Thyroid gland (tissue), 4 donors: ENCODE data around the gene SEMG1. TPM values are rescaled to one million over a fixed set of nuclear protein-coding genes. Genes with fewer than 3 reads are reported as not detected.

ENCODE experiments used
- DNase-seq, 2 donors: peaks; one replicate each; pipeline ENCODE4 v3.0.0-alpha.2; 2019
- H3K27ac ChIP-seq, 3 donors: fragments of 200-600 bp; sonication (generic); 1 replicate in 2 of 3; 2 replicates in 1 of 3; pipeline ENCODE4 v1.5.1; 2016 to 2019; ENCODE audit warnings: mild to moderate bottlenecking in 1 of 3, moderate library complexity in 1 of 3
- H3K27me3 ChIP-seq: fragments of 200-600 bp; sonication (generic); one replicate; pipeline ENCODE4 v1.5.1; 2019
- H3K36me3 ChIP-seq, 2 donors: fragments of 200-600 bp; sonication (generic); one replicate each; pipeline ENCODE4 v1.5.1; 2016 to 2019
- H3K4me1 ChIP-seq, 2 donors: fragments of 200-600 bp; sonication (generic); one replicate each; pipeline ENCODE4 v1.5.1; 2017 to 2019
- H3K4me3 ChIP-seq, 3 donors: fragments of 200-600 bp; sonication (generic); replicated peaks in 1 of 3; 1 replicate in 2 of 3; 2 replicates in 1 of 3; pipeline ENCODE4 v1.5.1; 2016; ENCODE audit warnings: mild to moderate bottlenecking in 1 of 3
- H3K9me3 ChIP-seq: fragments of 200-600 bp; sonication (generic); one replicate; pipeline ENCODE4 v1.5.1; 2017
- CTCF ChIP-seq, 6 experiments: fragments of 200-600 bp in 3 of 6; fragments of 450-650 bp in 3 of 6; sonication (generic) in 3 of 6; IDR thresholded peaks; one replicate each; pipeline ENCODE4 v1.5.1; 2016 to 2019; ENCODE audit warnings: antibody characterized with exemption in 6 of 6, mild to moderate bottlenecking in 2 of 6, inconsistent platforms in 1 of 6, moderate library complexity in 1 of 6
- POLR2A ChIP-seq, 2 donors: fragments of 450-650 bp; IDR thresholded peaks; one replicate each; pipeline ENCODE4 v1.6.1; 2017; ENCODE audit warnings: antibody characterized with exemption in 2 of 2, mild to moderate bottlenecking in 2 of 2, moderate library complexity in 1 of 2
- WGBS, 2 donors: methylation state at CpG; one replicate each; pipeline ENCODE4 v1.1.5; 2017; 5-methylcytosine and 5-hydroxymethylcytosine counted together
- intact Hi-C: fragments of 100-400 bp; cut with DNase I; formaldehyde crosslinking; loops from one replicate; pipeline ENCODE4 v1.15.1; 2023
- total RNA-seq, 4 donors: library from RNA; depleted of rRNA; stranded (reverse); fragments of >200 nt; gene quantifications; one replicate each; pipeline ENCODE4 v1.2.3, GENCODE V29; 2016

SEMG1 gene
- total RNA-seq, 4 donors from 2014 or later: not detected

GRCh38 chr20:45230631-45231030 is 23.8 kb downstream of the SEMG1 start:
- 68 to 78% methylated on average over 9 of the region's 9 CpGs for WGBS, 2 donors
- H3K36me3 ChIP-seq: no peaks in the 10 kb centered on the region
- H3K27me3 ChIP-seq: no peaks in the 10 kb centered on the region
- intact Hi-C loops: no loop called here
- no peaks in the 10 kb centered on the region for H3K4me1 ChIP-seq
- H3K9me3 ChIP-seq: no peaks in the 10 kb centered on the region
- no peak overlapping the region for H3K27ac ChIP-seq
- no peak overlapping the region for H3K4me3 ChIP-seq
- no peak for TF ChIP-seq CTCF (IDR thresholded peaks at IDR 0.05)
- no peak for TF ChIP-seq POLR2A (IDR thresholded peaks at IDR 0.05)
- no peak for DNase-seq

GRCh38 chr20:45235995-45236394 is 29.2 kb downstream of the SEMG1 start:
- TF ChIP-seq CTCF (IDR thresholded peaks at IDR 0.05) (peak in 1 of 6 experiments; percentile 18), POLR2A (IDR thresholded peaks at IDR 0.05) (no peak)
- WGBS, 2 donors: 70 to 89% methylated on average over 3 to 4 of the region's 4 CpGs
- H3K27ac ChIP-seq: no peak overlapping the region
- intact Hi-C loops: no loop called here
- H3K4me3 ChIP-seq: no peak overlapping the region
- H3K4me1 ChIP-seq: no peaks in the 10 kb centered on the region
- no peak for DNase-seq
- no peaks in the 10 kb centered on the region for H3K27me3 ChIP-seq
- no peaks in the 10 kb centered on the region for H3K36me3 ChIP-seq
- H3K9me3 ChIP-seq: no peaks in the 10 kb centered on the region

- Histone ChIP-seq H3K4me1 (no peaks in the 10 kb centered on the region), H3K27ac (no peak overlapping the region), H3K36me3 (no peaks in the 10 kb centered on the region), H3K9me3 (no peaks in the 10 kb centered on the region), H3K27me3 (no peaks in the 10 kb centered on the region), H3K4me3 (no peak overlapping the region)
- WGBS, 2 donors: 73 to 79% methylated on average over 2 of the region's 2 CpGs
- TF ChIP-seq POLR2A (IDR thresholded peaks at IDR 0.05) (no peak), CTCF (IDR thresholded peaks at IDR 0.05) (no peak)
- DNase-seq: no peak
- intact Hi-C loops: no loop called here
Observed at GRCh38 chr20:45238139-45238538, 31.3 kb downstream of the SEMG1 start.

- no peak for TF ChIP-seq POLR2A (IDR thresholded peaks at IDR 0.05)
- no peak for TF ChIP-seq CTCF (IDR thresholded peaks at IDR 0.05)
- no peaks in the 10 kb centered on the region for H3K36me3 ChIP-seq
- H3K27ac ChIP-seq: no peak overlapping the region
- 48 to 55% methylated on average over 6 of the region's 6 CpGs for WGBS, 2 donors
- DNase-seq: no peak
- intact Hi-C loops: no loop called here
- H3K4me1 ChIP-seq: no peaks in the 10 kb centered on the region
- H3K9me3 ChIP-seq: no peaks in the 10 kb centered on the region
- no peaks in the 10 kb centered on the region for H3K27me3 ChIP-seq
- H3K4me3 ChIP-seq: no peak overlapping the region
Observed at GRCh38 chr20:45246109-45246508, 39.3 kb downstream of the SEMG1 start.

- no peak overlapping the region for H3K4me3 ChIP-seq
- no peak for DNase-seq
- 77 to 78% methylated on average over 1 of the region's 1 CpG for WGBS, 2 donors
- no peaks in the 10 kb centered on the region for H3K9me3 ChIP-seq
- intact Hi-C loops: no loop called here
- H3K36me3 ChIP-seq: no peaks in the 10 kb centered on the region
- TF ChIP-seq POLR2A (IDR thresholded peaks at IDR 0.05) (no peak), CTCF (IDR thresholded peaks at IDR 0.05) (no peak)
- H3K27me3 ChIP-seq: no peaks in the 10 kb centered on the region
- H3K4me1 ChIP-seq: no peaks in the 10 kb centered on the region
- no peak overlapping the region for H3K27ac ChIP-seq
Observed at GRCh38 chr20:45247865-45248264, 41.0 kb downstream of the SEMG1 start.
